HG03457 (cell line): Measurements from ENCODE around the gene DDX17.

Source experiments
- ATAC-seq: cut with Tn5 transposase; IDR thresholded peaks from one replicate; pipeline ENCODE4 v1.9.1; 2021; ENCODE audit warnings: moderate number of reproducible peaks; ENCODE audit not compliant: unreplicated experiment

The DDX17 gene

GRCh38 chr22:38467904-38468442 is 38.1 kb downstream of the DDX17 start, which contains the start of gene KDELR3:
Gene KDELR3, plus strand, starts transcription at chr22:38468096. Its CDS starts 138 bp downstream, at chr22:38468234.
- no peak for ATAC-seq

- no peak for ATAC-seq
Observed at GRCh38 chr22:38467438-38467903, 38.6 kb downstream of the DDX17 start.

GRCh38 chr22:38465673-38466490 is 40.2 kb downstream of the DDX17 start:
- no peak for ATAC-seq

- no peak for ATAC-seq
Observed at GRCh38 chr22:38464992-38465672, 41.0 kb downstream of the DDX17 start.

- no peak for ATAC-seq
Observed at GRCh38 chr22:38462960-38463784, 42.9 kb downstream of the DDX17 start.

GRCh38 chr22:38461414-38462081 is 44.6 kb downstream of the DDX17 start:
- ATAC-seq: no peak

- no peak for ATAC-seq
Observed at GRCh38 chr22:38461057-38461413, 45.1 kb downstream of the DDX17 start.

GRCh38 chr22:38460426-38460840 is 45.7 kb downstream of the DDX17 start:
- ATAC-seq: no peak

- no peak for ATAC-seq
Observed at GRCh38 chr22:38456841-38457699, 49.0 kb downstream of the DDX17 start.

- ATAC-seq: no peak
Observed at GRCh38 chr22:38456272-38456835, 49.8 kb downstream of the DDX17 start.

- no peak for ATAC-seq
Observed at GRCh38 chr22:38455530-38456271, 50.4 kb downstream of the DDX17 start.

GRCh38 chr22:38455076-38455529 is 51.0 kb downstream of the DDX17 start, which contains the start of gene KCNJ4:
Gene KCNJ4, minus strand, starts transcription at chr22:38455199. Its CDS starts 27,067 bp downstream, at chr22:38428132.
- no peak for ATAC-seq

- no peak for ATAC-seq
Observed at GRCh38 chr22:38454353-38455075, 51.6 kb downstream of the DDX17 start.

- ATAC-seq: no peak
Observed at GRCh38 chr22:38453996-38454352, 52.1 kb downstream of the DDX17 start.

- ATAC-seq: no peak
Observed at GRCh38 chr22:38453066-38453672, 52.9 kb downstream of the DDX17 start.

GRCh38 chr22:38452373-38453065 is 53.6 kb downstream of the DDX17 start:
- no peak for ATAC-seq

- no peak for ATAC-seq
Observed at GRCh38 chr22:38451864-38452263, 54.2 kb downstream of the DDX17 start.
